ENCODE data around the gene U2AF1. TPM values are rescaled to one million over a fixed set of nuclear protein-coding genes. Genes with fewer than 3 reads are reported as not detected.
"Not testable (repeated sequence)": the region's sequence is repeated elsewhere in the genome, so short reads cannot be mapped to it uniquely, and the experiment has no call there.

The U2AF1 gene
- total RNA-seq (2022) (58.6 and 64.8 TPM in 2 replicates), Bru-seq, nascent RNA (percentile 88 among the genes with signal in this experiment), BruChase-seq, experiment 1, labeled RNA remaining after a 2-hour chase (percentile 83 among the genes with signal in this experiment), BruChase-seq, experiment 2, labeled RNA remaining after a 6-hour chase (percentile 72 among the genes with signal in this experiment)
- long read RNA-seq, transcript U2AF1-202 (8 exons, 940 nt) = minor isoform, 6 of 42 reads
- long read RNA-seq, transcript U2AF1-201 (8 exons, 962 nt) = major isoform, 29 of 42 reads
- long read RNA-seq, partial matches to known transcripts = 3 of 42 reads
- long read RNA-seq, other reads (novel, unspliced or antisense) = 4 of 42 reads

- peak within 1 kb of the TSS; percentile 59 for H3K4me3 ChIP-seq (ENCODE audit: low read depth, low read length)
- H3K36me3 Mint-ChIP-seq (ENCODE audit: insufficient read depth, unreplicated experiment); H3K27me3 ChIP-seq (replicated peaks; ENCODE audit: control insufficient read depth, insufficient read depth, low read length); POLR2A ChIA-PET; CTCF ChIA-PET; intact Hi-C loops (cut with micrococcal nuclease; ENCODE audit: unreplicated experiment); H3K9me3 Mint-ChIP-seq (ENCODE audit: unreplicated experiment); H3K4me1 ChIP-seq; H3K9me3 ChIP-seq; H3K4me1 Mint-ChIP-seq (ENCODE audit: low read depth, unreplicated experiment); H3K4me3 Mint-ChIP-seq (ENCODE audit: unreplicated experiment); H3K36me3 ChIP-seq (ENCODE audit: control insufficient read depth, insufficient read depth, low read length); H3K27me3 Mint-ChIP-seq (ENCODE audit: insufficient read depth, unreplicated experiment); H3K27ac Mint-ChIP-seq (ENCODE audit: unreplicated experiment): not testable (repeated sequence)
- BruUV-seq (replicated peaks) = TSS peak; percentile 65
- peak; percentile 79 to 83 for DNase-seq
Measured at GRCh38 chr21:43106965-43107793, at the start of gene U2AF1. Gene U2AF1 (minus strand): TSS chr21:43107570. CDS start chr21:43107494, 76 bp downstream.

- H3K9me3 Mint-ChIP-seq (ENCODE audit: unreplicated experiment); intact Hi-C loops (cut with micrococcal nuclease; ENCODE audit: unreplicated experiment); CTCF ChIA-PET; H3K9me3 ChIP-seq; H3K36me3 ChIP-seq (ENCODE audit: control insufficient read depth, insufficient read depth, low read length); H3K4me3 ChIP-seq (ENCODE audit: low read depth, low read length); H3K27ac Mint-ChIP-seq (ENCODE audit: unreplicated experiment); H3K36me3 Mint-ChIP-seq (ENCODE audit: insufficient read depth, unreplicated experiment); H3K4me1 ChIP-seq; H3K27me3 ChIP-seq (replicated peaks; ENCODE audit: control insufficient read depth, insufficient read depth, low read length); H3K4me1 Mint-ChIP-seq (ENCODE audit: low read depth, unreplicated experiment); H3K4me3 Mint-ChIP-seq (ENCODE audit: unreplicated experiment); BruUV-seq (replicated peaks); H3K27me3 Mint-ChIP-seq (ENCODE audit: insufficient read depth, unreplicated experiment); DNase-seq; POLR2A ChIA-PET: not testable (repeated sequence)
Measured at GRCh38 chr21:43153601-43154000, 46.2 kb upstream of the U2AF1 start.

- DNase-seq; H3K4me1 Mint-ChIP-seq (ENCODE audit: low read depth, unreplicated experiment); H3K27me3 Mint-ChIP-seq (ENCODE audit: insufficient read depth, unreplicated experiment); H3K9me3 Mint-ChIP-seq (ENCODE audit: unreplicated experiment); H3K9me3 ChIP-seq; POLR2A ChIA-PET; H3K36me3 ChIP-seq (ENCODE audit: control insufficient read depth, insufficient read depth, low read length); BruUV-seq (replicated peaks); H3K27ac Mint-ChIP-seq (ENCODE audit: unreplicated experiment); H3K4me1 ChIP-seq; H3K4me3 ChIP-seq (ENCODE audit: low read depth, low read length); H3K36me3 Mint-ChIP-seq (ENCODE audit: insufficient read depth, unreplicated experiment); CTCF ChIA-PET; intact Hi-C loops (cut with micrococcal nuclease; ENCODE audit: unreplicated experiment); H3K27me3 ChIP-seq (replicated peaks; ENCODE audit: control insufficient read depth, insufficient read depth, low read length); H3K4me3 Mint-ChIP-seq (ENCODE audit: unreplicated experiment): not testable (repeated sequence)
Measured at GRCh38 chr21:43149344-43149743, 42.0 kb upstream of the U2AF1 start.

- H3K27me3 ChIP-seq (replicated peaks; ENCODE audit: control insufficient read depth, insufficient read depth, low read length); H3K27me3 Mint-ChIP-seq (ENCODE audit: insufficient read depth, unreplicated experiment); POLR2A ChIA-PET; H3K9me3 Mint-ChIP-seq (ENCODE audit: unreplicated experiment); H3K4me3 ChIP-seq (ENCODE audit: low read depth, low read length); H3K4me1 ChIP-seq; CTCF ChIA-PET; H3K4me3 Mint-ChIP-seq (ENCODE audit: unreplicated experiment); H3K36me3 Mint-ChIP-seq (ENCODE audit: insufficient read depth, unreplicated experiment); DNase-seq; H3K4me1 Mint-ChIP-seq (ENCODE audit: low read depth, unreplicated experiment); H3K36me3 ChIP-seq (ENCODE audit: control insufficient read depth, insufficient read depth, low read length); BruUV-seq (replicated peaks); intact Hi-C loops (cut with micrococcal nuclease; ENCODE audit: unreplicated experiment); H3K9me3 ChIP-seq; H3K27ac Mint-ChIP-seq (ENCODE audit: unreplicated experiment): not testable (repeated sequence)
Measured at GRCh38 chr21:43147999-43148398, 40.6 kb upstream of the U2AF1 start.

- POLR2A ChIA-PET; H3K27me3 Mint-ChIP-seq (ENCODE audit: insufficient read depth, unreplicated experiment); H3K27ac Mint-ChIP-seq (ENCODE audit: unreplicated experiment); DNase-seq; H3K4me3 ChIP-seq (ENCODE audit: low read depth, low read length); CTCF ChIA-PET; H3K36me3 ChIP-seq (ENCODE audit: control insufficient read depth, insufficient read depth, low read length); H3K4me1 Mint-ChIP-seq (ENCODE audit: low read depth, unreplicated experiment); H3K9me3 ChIP-seq; BruUV-seq (replicated peaks); H3K4me1 ChIP-seq; intact Hi-C loops (cut with micrococcal nuclease; ENCODE audit: unreplicated experiment); H3K4me3 Mint-ChIP-seq (ENCODE audit: unreplicated experiment); H3K9me3 Mint-ChIP-seq (ENCODE audit: unreplicated experiment); H3K27me3 ChIP-seq (replicated peaks; ENCODE audit: control insufficient read depth, insufficient read depth, low read length); H3K36me3 Mint-ChIP-seq (ENCODE audit: insufficient read depth, unreplicated experiment): not testable (repeated sequence)
Measured at GRCh38 chr21:43146637-43147036, 39.3 kb upstream of the U2AF1 start.

- H3K36me3 Mint-ChIP-seq (ENCODE audit: insufficient read depth, unreplicated experiment); H3K4me3 Mint-ChIP-seq (ENCODE audit: unreplicated experiment); H3K4me3 ChIP-seq (ENCODE audit: low read depth, low read length); POLR2A ChIA-PET; H3K4me1 Mint-ChIP-seq (ENCODE audit: low read depth, unreplicated experiment); H3K27ac Mint-ChIP-seq (ENCODE audit: unreplicated experiment); H3K36me3 ChIP-seq (ENCODE audit: control insufficient read depth, insufficient read depth, low read length); intact Hi-C loops (cut with micrococcal nuclease; ENCODE audit: unreplicated experiment); DNase-seq; H3K27me3 Mint-ChIP-seq (ENCODE audit: insufficient read depth, unreplicated experiment); H3K27me3 ChIP-seq (replicated peaks; ENCODE audit: control insufficient read depth, insufficient read depth, low read length); H3K9me3 Mint-ChIP-seq (ENCODE audit: unreplicated experiment); BruUV-seq (replicated peaks); CTCF ChIA-PET; H3K9me3 ChIP-seq; H3K4me1 ChIP-seq: not testable (repeated sequence)
Measured at GRCh38 chr21:43141407-43141806, 34.0 kb upstream of the U2AF1 start.

GRCh38 chr21:43138944-43139343 is 31.6 kb upstream of the U2AF1 start:
- H3K36me3 Mint-ChIP-seq (ENCODE audit: insufficient read depth, unreplicated experiment); H3K4me1 Mint-ChIP-seq (ENCODE audit: low read depth, unreplicated experiment); CTCF ChIA-PET; intact Hi-C loops (cut with micrococcal nuclease; ENCODE audit: unreplicated experiment); H3K36me3 ChIP-seq (ENCODE audit: control insufficient read depth, insufficient read depth, low read length); POLR2A ChIA-PET; H3K27me3 ChIP-seq (replicated peaks; ENCODE audit: control insufficient read depth, insufficient read depth, low read length); H3K27ac Mint-ChIP-seq (ENCODE audit: unreplicated experiment); H3K9me3 Mint-ChIP-seq (ENCODE audit: unreplicated experiment); H3K4me3 ChIP-seq (ENCODE audit: low read depth, low read length); H3K9me3 ChIP-seq; H3K27me3 Mint-ChIP-seq (ENCODE audit: insufficient read depth, unreplicated experiment); H3K4me3 Mint-ChIP-seq (ENCODE audit: unreplicated experiment); H3K4me1 ChIP-seq; BruUV-seq (replicated peaks): not testable (repeated sequence)
- peak; percentile 32 to 45 for DNase-seq

Data from Caco-2 (cell line).